CD4-positive, alpha-beta T cell treated with Interleukin-15 for 1 hour (primary cell): ENCODE data around the gene CCDC150.
"Not testable (repeated sequence)": the region's sequence is repeated elsewhere in the genome, so short reads cannot be mapped to it uniquely, and the experiment has no call there.

ENCODE experiments used
- DNase-seq: peaks from one replicate; pipeline ENCODE4 v3.0.0-alpha.2; 2020

CCDC150 gene

GRCh38 chr2:196718419-196719109, 79.0 kb downstream of the CCDC150 start:
- no peak for DNase-seq

- no peak for DNase-seq
Observed at GRCh38 chr2:196719110-196719872, 79.8 kb downstream of the CCDC150 start.

- DNase-seq: no peak
Observed at GRCh38 chr2:196723571-196723970, 84.1 kb downstream of the CCDC150 start.

GRCh38 chr2:196725218-196725617, 85.7 kb downstream of the CCDC150 start:
- no peak for DNase-seq

GRCh38 chr2:196725882-196726281, 86.4 kb downstream of the CCDC150 start:
- DNase-seq: no peak

GRCh38 chr2:196729418-196729817, 89.9 kb downstream of the CCDC150 start:
- no peak for DNase-seq

- not testable (repeated sequence) for DNase-seq
Observed at GRCh38 chr2:196736646-196737045, 97.1 kb downstream of the CCDC150 start.

GRCh38 chr2:196737046-196737445, 97.5 kb downstream of the CCDC150 start:
- DNase-seq: no peak

GRCh38 chr2:196739031-196739430, 99.5 kb downstream of the CCDC150 start:
- DNase-seq: no peak

- DNase-seq: no peak
Observed at GRCh38 chr2:196742216-196742615, 102.7 kb downstream of the CCDC150 start.

GRCh38 chr2:196742685-196743084, 103.2 kb downstream of the CCDC150 start:
- DNase-seq: no peak

GRCh38 chr2:196743165-196743564, 103.7 kb downstream of the CCDC150 start:
- DNase-seq: no peak

GRCh38 chr2:196745711-196746110, 106.2 kb downstream of the CCDC150 start:
- no peak for DNase-seq

GRCh38 chr2:196747400-196747799, 107.9 kb downstream of the CCDC150 start:
- DNase-seq: no peak

- no peak for DNase-seq
Observed at GRCh38 chr2:196748123-196748522, 108.6 kb downstream of the CCDC150 start.

- DNase-seq: no peak
Observed at GRCh38 chr2:196750291-196750923, 110.9 kb downstream of the CCDC150 start.

GRCh38 chr2:196750977-196751631, 111.6 kb downstream of the CCDC150 start:
- peak; percentile 54 for DNase-seq

GRCh38 chr2:196758474-196759377, 119.2 kb downstream of the CCDC150 start:
- DNase-seq: no peak

- no peak for DNase-seq
Observed at GRCh38 chr2:196759378-196759706, 119.8 kb downstream of the CCDC150 start.

- DNase-seq: no peak
Observed at GRCh38 chr2:196767101-196767500, 127.6 kb downstream of the CCDC150 start.
